ENCODE results near the gene KDM6A. TPM values are rescaled to one million over a fixed set of nuclear protein-coding genes. Genes with fewer than 3 reads are reported as not detected.

The KDM6A gene
- polyA plus RNA-seq, 6 donors from 2014 or later, result 7.5 to 22.4 (median 18.5) TPM

GRCh38 chrX:44961817-44962607 is 89.0 kb downstream of the KDM6A start:
- peak overlapping the region in 1 of 6 donors; percentile 15 for H3K27ac Mint-ChIP-seq
- peaks cover 0 to 1% (median 0%) of the 10 kb centered on the region in 7 donors for H3K9me3 Mint-ChIP-seq
- peaks cover 23 to 27% of the 10 kb centered on the region in 2 donors for H3K36me3 Mint-ChIP-seq
- ATAC-seq (ENCODE audit: low read depth in 2 of 2) (no peak), DNase-seq (no peak)
- peaks cover 31 to 57% (median 35%) of the 10 kb centered on the region in 3 donors for H3K4me1 Mint-ChIP-seq
- no peak overlapping the region for H3K4me3 Mint-ChIP-seq
- H3K27me3 Mint-ChIP-seq, result no peaks in the 10 kb centered on the region

GRCh38 chrX:44962944-44963343 is 90.0 kb downstream of the KDM6A start:
- H3K36me3 Mint-ChIP-seq, result peaks cover 26 to 32% of the 10 kb centered on the region in 2 donors
- DNase-seq, result no peak
- peak overlapping the region in 3 of 6 donors; percentile 28 to 84 (median 56) for H3K27ac Mint-ChIP-seq
- peaks cover 0 to 3% (median 0%) of the 10 kb centered on the region in 7 donors for H3K9me3 Mint-ChIP-seq
- no peak overlapping the region for H3K4me3 Mint-ChIP-seq
- peaks cover 40 to 62% (median 42%) of the 10 kb centered on the region in 3 donors for H3K4me1 Mint-ChIP-seq
- H3K27me3 Mint-ChIP-seq, result no peaks in the 10 kb centered on the region
- ATAC-seq (ENCODE audit: low read depth in 2 of 2), result no peak

- Mint-ChIP-seq H3K27me3 (no peaks in the 10 kb centered on the region), H3K4me1 (peaks cover 36 to 43% (median 40%) of the 10 kb centered on the region in 3 donors), H3K36me3 (peaks cover 41 to 45% of the 10 kb centered on the region in 2 donors), H3K27ac (peak overlapping the region in 5 of 6 donors; percentile 8 to 84 (median 55)), H3K4me3 (peak overlapping the region in 1 of 8 donors; percentile 23), H3K9me3 (peaks cover 0 to 8% (median 2%) of the 10 kb centered on the region in 7 donors)
- DNase-seq (no peak), ATAC-seq (ENCODE audit: low read depth in 2 of 2) (no peak)
These were observed 94.2 kb downstream of the KDM6A start for GRCh38 chrX:44967221-44967620.

- H3K4me1 Mint-ChIP-seq, result peaks cover 30 to 33% (median 32%) of the 10 kb centered on the region in 3 donors
- peaks cover 54 to 57% of the 10 kb centered on the region in 2 donors for H3K36me3 Mint-ChIP-seq
- no peak for ATAC-seq (ENCODE audit: low read depth in 2 of 2)
- H3K27me3 Mint-ChIP-seq, result no peaks in the 10 kb centered on the region
- no peak overlapping the region for H3K27ac Mint-ChIP-seq
- H3K4me3 Mint-ChIP-seq, result no peak overlapping the region
- DNase-seq, result no peak
- peaks cover 0 to 38% (median 31%) of the 10 kb centered on the region in 7 donors for H3K9me3 Mint-ChIP-seq
These were observed 97.7 kb downstream of the KDM6A start for GRCh38 chrX:44970709-44971108.

- Mint-ChIP-seq H3K27ac (peak overlapping the region in 2 of 6 donors; percentile 75 to 78), H3K27me3 (no peaks in the 10 kb centered on the region), H3K36me3 (peaks cover 53 to 58% of the 10 kb centered on the region in 2 donors), H3K4me1 (peaks cover 25 to 28% (median 25%) of the 10 kb centered on the region in 3 donors), H3K4me3 (no peak overlapping the region), H3K9me3 (peaks cover 0 to 43% (median 34%) of the 10 kb centered on the region in 7 donors)
- no peak for DNase-seq
- no peak for ATAC-seq (ENCODE audit: low read depth in 2 of 2)
These were observed 98.7 kb downstream of the KDM6A start for GRCh38 chrX:44971674-44972073.

- no peak for ATAC-seq (ENCODE audit: low read depth in 2 of 2)
- H3K4me3 Mint-ChIP-seq, result no peak overlapping the region
These were observed 99.1 kb downstream of the KDM6A start for GRCh38 chrX:44972132-44972531.

GRCh38 chrX:44973420-44973932 is 100.5 kb downstream of the KDM6A start:
- peaks cover 45 to 55% of the 10 kb centered on the region in 2 donors for H3K36me3 Mint-ChIP-seq
- DNase-seq (no peak), ATAC-seq (ENCODE audit: low read depth in 2 of 2) (no peak)
- H3K27ac Mint-ChIP-seq, result no peak overlapping the region
- peaks cover 13 to 22% (median 16%) of the 10 kb centered on the region in 3 donors for H3K4me1 Mint-ChIP-seq
- peaks cover 0 to 43% (median 34%) of the 10 kb centered on the region in 7 donors for H3K9me3 Mint-ChIP-seq
- H3K27me3 Mint-ChIP-seq, result no peaks in the 10 kb centered on the region
- H3K4me3 Mint-ChIP-seq, result peak overlapping the region in 2 of 8 donors; percentile 22 to 31

More at GRCh38 chrX:44972132-44972531, 99.1 kb downstream of the KDM6A start:
- DNase-seq, result no peak
- H3K36me3 Mint-ChIP-seq, result peaks cover 49 to 57% of the 10 kb centered on the region in 2 donors
- peak overlapping the region in 2 of 6 donors; percentile 75 to 78 for H3K27ac Mint-ChIP-seq
- H3K9me3 Mint-ChIP-seq, result peaks cover 0 to 43% (median 34%) of the 10 kb centered on the region in 7 donors
- no peaks in the 10 kb centered on the region for H3K27me3 Mint-ChIP-seq
- peaks cover 21 to 24% (median 22%) of the 10 kb centered on the region in 3 donors for H3K4me1 Mint-ChIP-seq

GRCh38 chrX:44974451-44974850 is 101.5 kb downstream of the KDM6A start:
- peaks cover 45 to 60% of the 10 kb centered on the region in 2 donors for H3K36me3 Mint-ChIP-seq
- H3K4me1 Mint-ChIP-seq, result peaks cover 20 to 27% (median 22%) of the 10 kb centered on the region in 3 donors
- ATAC-seq (ENCODE audit: low read depth in 2 of 2) (no peak), DNase-seq (no peak)
- peaks cover 4 to 43% (median 34%) of the 10 kb centered on the region in 7 donors for H3K9me3 Mint-ChIP-seq
- peak overlapping the region in 1 of 6 donors; percentile 1 for H3K27ac Mint-ChIP-seq
- no peaks in the 10 kb centered on the region for H3K27me3 Mint-ChIP-seq
- H3K4me3 Mint-ChIP-seq, result no peak overlapping the region

GRCh38 chrX:44975666-44976263 is 102.8 kb downstream of the KDM6A start:
- H3K27me3 Mint-ChIP-seq, result no peaks in the 10 kb centered on the region
- ATAC-seq (ENCODE audit: low read depth in 2 of 2), result no peak
- no peak overlapping the region for H3K27ac Mint-ChIP-seq
- peaks cover 20 to 39% (median 29%) of the 10 kb centered on the region in 3 donors for H3K4me1 Mint-ChIP-seq
- DNase-seq, result no peak
- H3K36me3 Mint-ChIP-seq, result peaks cover 45 to 51% of the 10 kb centered on the region in 2 donors
- H3K9me3 Mint-ChIP-seq, result peaks cover 4 to 43% (median 34%) of the 10 kb centered on the region in 7 donors
- H3K4me3 Mint-ChIP-seq, result no peak overlapping the region

GRCh38 chrX:44978976-44979375 is 106.0 kb downstream of the KDM6A start:
- Mint-ChIP-seq H3K9me3 (peaks cover 4 to 24% (median 15%) of the 10 kb centered on the region in 7 donors), H3K27me3 (no peaks in the 10 kb centered on the region), H3K4me3 (no peak overlapping the region), H3K36me3 (peaks cover 20 to 31% of the 10 kb centered on the region in 2 donors), H3K4me1 (peaks cover 13 to 40% (median 28%) of the 10 kb centered on the region in 3 donors), H3K27ac (peak overlapping the region in 2 of 6 donors; percentile 20 to 22)
- no peak for DNase-seq
- no peak for ATAC-seq (ENCODE audit: low read depth in 2 of 2)

- H3K4me3 Mint-ChIP-seq, result peak overlapping the region in 1 of 8 donors; percentile 35
- peaks cover 8 to 18% of the 10 kb centered on the region in 2 donors for H3K36me3 Mint-ChIP-seq
- peak overlapping the region in 1 of 6 donors; percentile 69 for H3K27ac Mint-ChIP-seq
- H3K4me1 Mint-ChIP-seq, result peaks cover 13 to 44% (median 20%) of the 10 kb centered on the region in 3 donors
- DNase-seq (no peak), ATAC-seq (ENCODE audit: low read depth in 2 of 2) (no peak)
- peaks cover 3 to 12% (median 7%) of the 10 kb centered on the region in 7 donors for H3K9me3 Mint-ChIP-seq
- H3K27me3 Mint-ChIP-seq, result no peaks in the 10 kb centered on the region
These were observed 107.4 kb downstream of the KDM6A start for GRCh38 chrX:44980403-44980802.

- Mint-ChIP-seq H3K27ac (peak overlapping the region in 2 of 6 donors; percentile 39 to 51), H3K4me3 (no peak overlapping the region), H3K9me3 (peaks cover 2 to 14% (median 5%) of the 10 kb centered on the region in 7 donors)
These were observed 107.9 kb downstream of the KDM6A start for GRCh38 chrX:44980883-44981282.

More at GRCh38 chrX:44980883-44981282, 107.9 kb downstream of the KDM6A start:
- Mint-ChIP-seq H3K4me1 (peaks cover 13 to 45% (median 20%) of the 10 kb centered on the region in 3 donors), H3K36me3 (peaks cover 4 to 13% of the 10 kb centered on the region in 2 donors), H3K27me3 (no peaks in the 10 kb centered on the region)
- DNase-seq (no peak), ATAC-seq (ENCODE audit: low read depth in 2 of 2) (peak; percentile 48 to 56)

Data from naive B cell (primary cell).